ENCODE data around the gene DRD3. TPM values are rescaled to one million over a fixed set of nuclear protein-coding genes. Genes with fewer than 3 reads are reported as not detected.

DRD3 gene
- total and polyA plus RNA-seq, 2 donors from 2014 or later, result not detected

GRCh38 chr3:114095796-114096195 is 83.1 kb downstream of the DRD3 start:
- Histone ChIP-seq H3K27ac (ENCODE audit: low read depth in 2 of 2, low read length in 2 of 2) (no peak overlapping the region), H3K36me3 (ENCODE audit: control insufficient read depth in 2 of 3, insufficient read depth in 3 of 3, low read length in 3 of 3) (no peaks in the 10 kb centered on the region), H3K27me3 (ENCODE audit: control insufficient read depth, insufficient read depth, low read length) (no peaks in the 10 kb centered on the region), H3K9me3 (ENCODE audit: control insufficient read depth in 2 of 3, insufficient read depth in 1 of 3, low read length in 3 of 3) (no peaks in the 10 kb centered on the region), H3K4me3 (ENCODE audit: low read length in 3 of 3) (no peak overlapping the region), H3K9ac (ENCODE audit: low read length in 3 of 3) (no peak overlapping the region), H3K4me1 (ENCODE audit: control insufficient read depth in 2 of 3, insufficient read depth in 2 of 3, low read depth in 1 of 3, low read length in 3 of 3) (peaks cover 0 to 12% (median 2%) of the 10 kb centered on the region in 3 donors)
- no peak for DNase-seq
- no peak for TF ChIP-seq CTCF (IDR thresholded peaks at IDR 0.05; ENCODE audit: borderline replicate concordance, extremely low read depth, insufficient read depth)
- intact Hi-C loops (cut with DNase I), result no loop called here
- FAIRE-seq, result no peak

DNA sequence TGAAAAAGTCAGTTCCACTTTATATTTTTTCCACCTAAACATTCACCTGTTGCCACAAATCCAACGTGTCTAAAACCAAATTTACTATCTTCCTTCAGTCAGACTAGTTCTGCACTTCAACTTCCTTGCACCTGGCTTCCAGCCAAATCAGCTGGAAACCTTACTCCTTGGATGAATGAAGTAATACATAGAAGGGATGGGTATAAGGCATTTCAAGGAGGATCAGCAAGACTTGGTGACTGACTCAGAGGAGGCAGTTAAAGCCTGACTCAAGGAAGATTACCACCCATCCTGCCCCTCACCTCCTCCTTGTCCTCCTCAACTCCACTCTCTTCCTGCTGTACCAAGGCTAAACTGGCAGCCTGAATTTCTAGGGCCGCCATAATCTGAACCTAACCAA is 85.3 kb downstream of the DRD3 start:
- intact Hi-C loops (cut with DNase I), result no loop called here
- Histone ChIP-seq H3K9me3 (ENCODE audit: control insufficient read depth in 2 of 3, insufficient read depth in 1 of 3, low read length in 3 of 3) (no peaks in the 10 kb centered on the region), H3K4me3 (ENCODE audit: low read length in 3 of 3) (no peak overlapping the region), H3K9ac (ENCODE audit: low read length in 3 of 3) (no peak overlapping the region), H3K4me1 (ENCODE audit: control insufficient read depth in 2 of 3, insufficient read depth in 2 of 3, low read depth in 1 of 3, low read length in 3 of 3) (peaks cover 0 to 12% (median 2%) of the 10 kb centered on the region in 3 donors), H3K27me3 (ENCODE audit: control insufficient read depth, insufficient read depth, low read length) (no peaks in the 10 kb centered on the region), H3K36me3 (ENCODE audit: control insufficient read depth in 2 of 3, insufficient read depth in 3 of 3, low read length in 3 of 3) (no peaks in the 10 kb centered on the region), H3K27ac (ENCODE audit: low read depth in 2 of 2, low read length in 2 of 2) (peak overlapping the region; percentile 32 to 45)
- FAIRE-seq (no peak), DNase-seq (peak in 2 of 5 donors; percentile 17 to 68)
- TF ChIP-seq CTCF (IDR thresholded peaks at IDR 0.05; ENCODE audit: borderline replicate concordance, extremely low read depth, insufficient read depth), result no peak

DNA sequence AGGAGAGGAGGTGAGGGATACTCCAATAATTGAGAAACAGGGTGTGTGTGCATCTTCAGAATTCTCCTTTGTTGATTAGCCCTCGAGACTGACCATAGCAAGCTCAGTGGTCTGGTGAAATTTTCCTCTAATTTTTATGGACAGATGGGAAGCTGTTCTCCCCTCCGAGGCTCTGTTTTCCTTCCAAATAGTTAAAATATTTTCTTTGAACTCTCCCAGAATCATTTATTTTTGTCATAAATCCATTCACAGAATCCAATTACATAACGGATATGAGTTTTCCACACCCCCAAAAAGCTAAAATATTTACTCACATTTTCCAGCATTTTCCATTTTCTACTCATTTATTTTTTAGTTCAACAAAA is 85.9 kb downstream of the DRD3 start:
- Histone ChIP-seq H3K36me3 (ENCODE audit: control insufficient read depth in 2 of 3, insufficient read depth in 3 of 3, low read length in 3 of 3) (no peaks in the 10 kb centered on the region), H3K9me3 (ENCODE audit: control insufficient read depth in 2 of 3, insufficient read depth in 1 of 3, low read length in 3 of 3) (no peaks in the 10 kb centered on the region), H3K27ac (ENCODE audit: low read depth in 2 of 2, low read length in 2 of 2) (peak overlapping the region; percentile 56 to 66), H3K4me1 (ENCODE audit: control insufficient read depth in 2 of 3, insufficient read depth in 2 of 3, low read depth in 1 of 3, low read length in 3 of 3) (peaks cover 0 to 12% (median 2%) of the 10 kb centered on the region in 3 donors), H3K4me3 (ENCODE audit: low read length in 3 of 3) (peak overlapping the region in 1 of 3 donors; percentile 23), H3K9ac (ENCODE audit: low read length in 3 of 3) (peak overlapping the region in 1 of 3 donors; percentile 1), H3K27me3 (ENCODE audit: control insufficient read depth, insufficient read depth, low read length) (no peaks in the 10 kb centered on the region)
- DNase-seq (peak in 2 of 5 donors; percentile 27 to 66), FAIRE-seq (no peak)
- TF ChIP-seq CTCF (IDR thresholded peaks at IDR 0.05; ENCODE audit: borderline replicate concordance, extremely low read depth, insufficient read depth), result no peak
- intact Hi-C loops (cut with DNase I), result no loop called here
